B cell (primary cell): ENCODE measurements around the gene NOS1. TPM values are rescaled to one million over a fixed set of nuclear protein-coding genes. Genes with fewer than 3 reads are reported as not detected.

Experiments used
- ATAC-seq: fragments of 200-7000 bp; cut with Tn5 transposase; one replicate; pipeline ENCODE4 v1.10.0; 2021; ENCODE audit warnings: low read depth, mild to moderate bottlenecking, moderate number of reproducible peaks, moderate library complexity
- CTCF ChIA-PET: fragments of 350-600 bp; sonication (Branson Sonifier 250); formaldehyde crosslinking; loops from one replicate; lab custom pipeline; 2021; ENCODE audit warnings: antibody characterized with exemption, inconsistent platforms; lab: Charles Lee
- POLR2A ChIA-PET: fragments of 350-600 bp; sonication (Branson Sonifier 250); formaldehyde crosslinking; loops from one replicate; lab custom pipeline; 2021; ENCODE audit warnings: antibody characterized with exemption; lab: Charles Lee
- DNase-seq: peaks from one replicate; pipeline ENCODE4 v3.0.0; 2013
- H2AFZ ChIP-seq: 2 replicates; pipeline ENCODE4 v1.6.1; 2012; ENCODE audit warnings: mild to moderate bottlenecking, low read depth, low read length; ENCODE audit not compliant: insufficient read depth, poor library complexity, severe bottlenecking
- H3K27ac ChIP-seq, 2 donors: 1 replicate in 1 of 2; 2 replicates in 1 of 2; pipeline ENCODE4 v1.5.1; 2012 to 2013; ENCODE audit warnings: low read length in 2 of 2, mild to moderate bottlenecking in 2 of 2, moderate library complexity in 1 of 2
- H3K27me3 ChIP-seq, 4 experiments: fragments of 200-600 bp in 1 of 4; sonication (generic) in 1 of 4; replicated peaks in 1 of 4; 1 replicate in 2 of 4; 2 replicates in 2 of 4; pipeline versions ENCODE4 v1.6.1 to v1.7.0; 2013 to 2016; ENCODE audit warnings: low read length in 3 of 4, mild to moderate bottlenecking in 2 of 4, mixed read lengths in 1 of 4, moderate library complexity in 1 of 4; ENCODE audit not compliant: insufficient read depth in 4 of 4, control insufficient read depth in 3 of 4; ENCODE audit errors: control extremely low read depth in 1 of 4
- H3K36me3 ChIP-seq, 2 experiments: replicated peaks in 1 of 2; 1 replicate in 1 of 2; 2 replicates in 1 of 2; pipeline versions ENCODE4 v1.6.1 to v1.7.1; 2013; ENCODE audit warnings: low read length in 1 of 2; ENCODE audit not compliant: insufficient read depth in 2 of 2, control insufficient read depth in 1 of 2; ENCODE audit errors: control extremely low read depth in 1 of 2, extremely low read depth in 1 of 2
- H3K4me1 ChIP-seq, 2 donors: fragments of 200-600 bp in 1 of 2; sonication (generic) in 1 of 2; 1 replicate in 1 of 2; 2 replicates in 1 of 2; pipeline versions ENCODE4 v1.5.1 to v1.6.1; 2013 to 2017; ENCODE audit warnings: low read length in 2 of 2; ENCODE audit not compliant: control insufficient read depth in 2 of 2, insufficient read depth in 2 of 2
- H3K4me2 ChIP-seq: replicated peaks from 2 replicates; pipeline ENCODE3; 2012; ENCODE audit warnings: mild to moderate bottlenecking, low read depth, low read length; ENCODE audit not compliant: poor library complexity, severe bottlenecking
- H3K4me3 ChIP-seq, 5 experiments: fragments of 200-600 bp in 1 of 5; sonication (generic) in 1 of 5; 1 replicate in 3 of 5; 2 replicates in 2 of 5; pipeline versions ENCODE4 v1.5.1 to v1.7.0; 2011 to 2016; ENCODE audit warnings: low read length in 4 of 5, mild to moderate bottlenecking in 4 of 5, low read depth in 2 of 5, control low read depth in 1 of 5, moderate library complexity in 1 of 5; ENCODE audit not compliant: insufficient read depth in 1 of 5; ENCODE audit errors: control extremely low read depth in 1 of 5, extremely low read depth in 1 of 5
- H3K79me2 ChIP-seq: fragments of 200-600 bp; sonication (generic); one replicate; pipeline ENCODE4 v1.6.0; 2016; ENCODE audit warnings: low read length; ENCODE audit not compliant: control insufficient read depth, insufficient read depth
- H3K9ac ChIP-seq: fragments of 200-600 bp; sonication (generic); 2 replicates; pipeline ENCODE4 v1.6.1; 2017; ENCODE audit warnings: mild to moderate bottlenecking, low read length, moderate library complexity
- H3K9me3 ChIP-seq, 3 donors: one replicate each; pipeline versions ENCODE4 v1.6.1 to v1.7.1; 2013; ENCODE audit warnings: low read length in 2 of 3; ENCODE audit not compliant: control insufficient read depth in 2 of 3, insufficient read depth in 1 of 3; ENCODE audit errors: control extremely low read depth in 1 of 3
- H4K20me1 ChIP-seq: 2 replicates; pipeline ENCODE4 v1.6.0; 2012; ENCODE audit warnings: mild to moderate bottlenecking, low read length; ENCODE audit not compliant: insufficient read depth, control insufficient read depth, poor library complexity, severe bottlenecking
- H3K27ac Mint-ChIP-seq: one replicate; pipeline ENCODE4 v1.8.0; 2021; ENCODE audit warnings: mixed read lengths
- H3K27me3 Mint-ChIP-seq: one replicate; pipeline ENCODE4 v1.8.0; 2021; ENCODE audit warnings: mixed read lengths
- H3K4me1 Mint-ChIP-seq: one replicate; pipeline ENCODE4 v1.8.0; 2021; ENCODE audit warnings: mixed read lengths
- H3K4me3 Mint-ChIP-seq: one replicate; pipeline ENCODE4 v1.8.0; 2021; ENCODE audit warnings: mixed read lengths
- H3K9me3 Mint-ChIP-seq: one replicate; pipeline ENCODE4 v1.8.0; 2022; ENCODE audit warnings: mixed read lengths; ENCODE audit not compliant: insufficient read depth
- CTCF ChIP-seq: fragments of 200-600 bp; IDR thresholded peaks from one replicate; pipeline ENCODE4 v1.8.0; 2022; ENCODE audit warnings: antibody characterized with exemption, mild to moderate bottlenecking
- EZH2 ChIP-seq: IDR thresholded peaks from 2 replicates; pipeline ENCODE4 v1.6.1; 2012; ENCODE audit warnings: borderline replicate concordance, low read depth, mild to moderate bottlenecking, moderate library complexity, low read length; ENCODE audit not compliant: insufficient read depth, poor library complexity, severe bottlenecking
- WGBS: methylation state at CpG from one replicate; pipeline ENCODE4 v1.1.5; 2013; ENCODE audit warnings: missing lambda C conversion rate; ENCODE audit not compliant: insufficient coverage; 5-methylcytosine and 5-hydroxymethylcytosine counted together
- intact Hi-C: fragments of 100-400 bp; cut with micrococcal nuclease; formaldehyde crosslinking; loops from one replicate; pipeline ENCODE4 v1.10.0; 2022
- polyA plus RNA-seq: library from polyadenylated mRNA; depleted of rRNA; stranded (reverse); fragments of >200 nt; gene quantifications from 2 replicates; pipeline ENCODE4 v1.2.3, GENCODE V29; 2012
- total RNA-seq, 2 donors: library from RNA; stranded (reverse); fragments of 120-200 nt in 1 of 2; gene quantifications; 1 replicate in 1 of 2; 2 replicates in 1 of 2; pipeline versions ENCODE4 v1.2.3 to v1.2.4, GENCODE V29; 2013 to 2022

Gene NOS1
- total and polyA plus RNA-seq, 2 donors (not counting 1 experiment from before 2014, with no cell fraction given): not detected

GRCh38 chr12:117209626-117210025 is 151.8 kb downstream of the NOS1 start:
- H3K27me3 ChIP-seq: peaks cover 0 to 9% (median 0%) of the 10 kb centered on the region in 4 experiments
- ChIA-PET POLR2A (no interaction called here), CTCF (no interaction called here)
- no peaks in the 10 kb centered on the region for H3K4me1 ChIP-seq
- no peak overlapping the region for H3K9ac ChIP-seq
- no peak for DNase-seq
- 67% methylated on average over 3 of the region's 3 CpGs for WGBS
- no peaks in the 10 kb centered on the region for H4K20me1 ChIP-seq
- intact Hi-C loops: loop anchor here (5.0 kb wide), 1 partner anchor 648 kb away; no protein-coding TSS in a partner anchor
- no peak overlapping the region for H3K27ac ChIP-seq
- Mint-ChIP-seq H3K4me1 (no peaks in the 10 kb centered on the region), H3K9me3 (no peaks in the 10 kb centered on the region), H3K27ac (no peak overlapping the region), H3K4me3 (no peak overlapping the region), H3K27me3 (peaks cover 37% of the 10 kb centered on the region)
- H3K4me3 ChIP-seq: no peak overlapping the region
- ATAC-seq: no peak
- no peaks in the 10 kb centered on the region for H3K79me2 ChIP-seq
- no peak overlapping the region for H2AFZ ChIP-seq
- H3K4me2 ChIP-seq: no peak overlapping the region
- no peaks in the 10 kb centered on the region for H3K9me3 ChIP-seq
- TF ChIP-seq EZH2: no peak
- TF ChIP-seq CTCF: no peak
- no peaks in the 10 kb centered on the region for H3K36me3 ChIP-seq

GRCh38 chr12:117208811-117209455 is 152.5 kb downstream of the NOS1 start:
- CTCF ChIA-PET: no interaction called here
- DNase-seq (no peak), ATAC-seq (no peak)
- POLR2A ChIA-PET: no interaction called here
- Histone ChIP-seq H3K36me3 (no peaks in the 10 kb centered on the region), H3K27me3 (peaks cover 0 to 9% (median 0%) of the 10 kb centered on the region in 4 experiments), H3K4me1 (no peaks in the 10 kb centered on the region), H3K9ac (no peak overlapping the region), H3K4me3 (no peak overlapping the region), H4K20me1 (no peaks in the 10 kb centered on the region), H3K4me2 (no peak overlapping the region), H3K9me3 (no peaks in the 10 kb centered on the region), H3K79me2 (no peaks in the 10 kb centered on the region), H2AFZ (no peak overlapping the region), H3K27ac (no peak overlapping the region)
- Mint-ChIP-seq H3K27ac (no peak overlapping the region), H3K27me3 (peaks cover 37% of the 10 kb centered on the region), H3K4me1 (no peaks in the 10 kb centered on the region), H3K4me3 (no peak overlapping the region), H3K9me3 (no peaks in the 10 kb centered on the region)
- intact Hi-C loops: no loop called here
- WGBS: 94% methylated on average over 9 of the region's 13 CpGs
- no peak for TF ChIP-seq CTCF
